ENCODE results near the gene KRTAP4-12.

- TF ChIP-seq ZNF317 (CRISPR knock-in tag; IDR thresholded peaks at IDR 0.05) (no peak), KLF6 (CRISPR knock-in tag; IDR thresholded peaks at IDR 0.05) (no peak), CCAR2 (optimal IDR thresholded peaks at IDR 0.05; ENCODE audit: low read depth, low read length) (no peak), BHLHE40 (IDR thresholded peaks at IDR 0.05; ENCODE audit: low read length) (no peak), HNRNPLL (IDR thresholded peaks at IDR 0.05; ENCODE audit: low read depth, low read length, poor library complexity, severe bottlenecking) (no peak), SATB2 (CRISPR knock-in tag; IDR thresholded peaks at IDR 0.05) (no peak), ZNF569 (CRISPR knock-in tag; IDR thresholded peaks at IDR 0.05; ENCODE audit: borderline replicate concordance) (no peak), MTA3 (CRISPR knock-in tag; IDR thresholded peaks at IDR 0.05) (no peak), EZH2 (conservative IDR thresholded peaks at IDR 0.05; ENCODE audit: low read depth, low read length) (no peak), TERF1 (CRISPR knock-in tag; IDR thresholded peaks at IDR 0.05) (no peak)
- TF ChIP-seq, protein P1, sequence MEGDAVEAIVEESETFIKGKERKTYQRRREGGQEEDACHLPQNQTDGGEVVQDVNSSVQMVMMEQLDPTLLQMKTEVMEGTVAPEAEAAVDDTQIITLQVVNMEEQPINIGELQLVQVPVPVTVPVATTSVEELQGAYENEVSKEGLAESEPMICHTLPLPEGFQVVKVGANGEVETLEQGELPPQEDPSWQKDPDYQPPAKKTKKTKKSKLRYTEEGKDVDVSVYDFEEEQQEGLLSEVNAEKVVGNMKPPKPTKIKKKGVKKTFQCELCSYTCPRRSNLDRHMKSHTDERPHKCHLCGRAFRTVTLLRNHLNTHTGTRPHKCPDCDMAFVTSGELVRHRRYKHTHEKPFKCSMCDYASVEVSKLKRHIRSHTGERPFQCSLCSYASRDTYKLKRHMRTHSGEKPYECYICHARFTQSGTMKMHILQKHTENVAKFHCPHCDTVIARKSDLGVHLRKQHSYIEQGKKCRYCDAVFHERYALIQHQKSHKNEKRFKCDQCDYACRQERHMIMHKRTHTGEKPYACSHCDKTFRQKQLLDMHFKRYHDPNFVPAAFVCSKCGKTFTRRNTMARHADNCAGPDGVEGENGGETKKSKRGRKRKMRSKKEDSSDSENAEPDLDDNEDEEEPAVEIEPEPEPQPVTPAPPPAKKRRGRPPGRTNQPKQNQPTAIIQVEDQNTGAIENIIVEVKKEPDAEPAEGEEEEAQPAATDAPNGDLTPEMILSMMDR (CRISPR knock-in tag; IDR thresholded peaks at IDR 0.05), result no peak
- TF ChIP-seq, protein P2, sequence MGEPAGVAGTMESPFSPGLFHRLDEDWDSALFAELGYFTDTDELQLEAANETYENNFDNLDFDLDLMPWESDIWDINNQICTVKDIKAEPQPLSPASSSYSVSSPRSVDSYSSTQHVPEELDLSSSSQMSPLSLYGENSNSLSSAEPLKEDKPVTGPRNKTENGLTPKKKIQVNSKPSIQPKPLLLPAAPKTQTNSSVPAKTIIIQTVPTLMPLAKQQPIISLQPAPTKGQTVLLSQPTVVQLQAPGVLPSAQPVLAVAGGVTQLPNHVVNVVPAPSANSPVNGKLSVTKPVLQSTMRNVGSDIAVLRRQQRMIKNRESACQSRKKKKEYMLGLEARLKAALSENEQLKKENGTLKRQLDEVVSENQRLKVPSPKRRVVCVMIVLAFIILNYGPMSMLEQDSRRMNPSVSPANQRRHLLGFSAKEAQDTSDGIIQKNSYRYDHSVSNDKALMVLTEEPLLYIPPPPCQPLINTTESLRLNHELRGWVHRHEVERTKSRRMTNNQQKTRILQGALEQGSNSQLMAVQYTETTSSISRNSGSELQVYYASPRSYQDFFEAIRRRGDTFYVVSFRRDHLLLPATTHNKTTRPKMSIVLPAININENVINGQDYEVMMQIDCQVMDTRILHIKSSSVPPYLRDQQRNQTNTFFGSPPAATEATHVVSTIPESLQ (CRISPR knock-in tag; conservative IDR thresholded peaks at IDR 0.05), result no peak
These were observed 10.1 kb upstream of the KRTAP4-12 start for GRCh38 chr17:41133880-41134735.
